GM12878 (cell line): ENCODE results near the gene PTGES2. TPM values are rescaled to one million over a fixed set of nuclear protein-coding genes. Genes with fewer than 3 reads are reported as not detected.

Experiments
- ATAC-seq: fragments of 200-7000 bp; cut with Tn5 transposase; 3 replicates; pipeline ENCODE4 v1.9.1; 2020; ENCODE audit warnings: mild to moderate bottlenecking, moderate library complexity
- BruUV-seq: library from RNA; stranded (reverse); fragments of 400-500 nt; replicated peaks from 2 replicates; lab custom pipeline; 2021; lab: Mats Ljungman, UMichigan
- CTCF ChIA-PET: fragments of 300-600 bp; sonication (Branson Sonifier 250); formaldehyde crosslinking; extraction: SDS; loops from one replicate; lab custom pipeline; 2021; ENCODE audit warnings: inconsistent platforms; lab: Yijun Ruan, JAX
- POLR2A ChIA-PET: fragments of 350-600 bp; formaldehyde crosslinking; extraction: SDS; loops from one replicate; lab custom pipeline; 2021; ENCODE audit warnings: inconsistent platforms; lab: Charles Lee
- RAD21 ChIA-PET: fragments of 300-600 bp; sonication (Branson Sonifier 250); formaldehyde crosslinking; loops from one replicate; lab custom pipeline; 2023; ENCODE audit warnings: antibody characterized with exemption; ENCODE audit not compliant: unreplicated experiment; lab: Charles Lee
- SMC1A ChIA-PET: fragments of 300-600 bp; sonication (Branson Sonifier 250); formaldehyde crosslinking; loops from one replicate; lab custom pipeline; 2023; ENCODE audit not compliant: unreplicated experiment, uncharacterized antibody; lab: Charles Lee
- DNase-seq: peaks from one replicate; pipeline ENCODE4 v3.0.0-alpha.2; 2011; ENCODE audit warnings: low read depth, low spot score
- FAIRE-seq: peaks from 3 replicates; lab custom pipeline; 2011; peaks lifted over from hg19 to GRCh38; lab: Jason Lieb, UNC
- H2AFZ ChIP-seq: 2 replicates; pipeline ENCODE4 v1.6.0; 2011; ENCODE audit warnings: low read depth, low read length, control low read depth; ENCODE audit not compliant: control insufficient read depth
- H3K27ac ChIP-seq: 2 replicates; pipeline ENCODE4 v1.5.1; 2011; ENCODE audit warnings: control low read depth; ENCODE audit not compliant: control insufficient read depth, insufficient read depth
- H3K27me3 ChIP-seq, 2 experiments: replicated peaks in 1 of 2; 2 replicates each; pipeline versions ENCODE4 v1.6.0 to v1.6.1; 2011; ENCODE audit warnings: low read length in 1 of 2; ENCODE audit not compliant: control insufficient read depth in 2 of 2, insufficient read depth in 2 of 2
- H3K36me3 ChIP-seq, 2 experiments: 2 replicates each; pipeline ENCODE4 v1.5.1; 2011; ENCODE audit warnings: low read length in 1 of 2; ENCODE audit not compliant: control insufficient read depth in 2 of 2, insufficient read depth in 2 of 2
- H3K4me1 ChIP-seq: 2 replicates; pipeline ENCODE4 v1.6.1; 2011; ENCODE audit warnings: mild to moderate bottlenecking, low read length, moderate library complexity, mixed read lengths; ENCODE audit not compliant: control insufficient read depth, insufficient read depth
- H3K4me2 ChIP-seq: 2 replicates; pipeline ENCODE4 v1.6.0; 2011; ENCODE audit warnings: control low read depth; ENCODE audit not compliant: control insufficient read depth, insufficient read depth
- H3K4me3 ChIP-seq: fragments of 200-600 bp; sonication (generic); 2 replicates; pipeline ENCODE4 v1.5.1; 2016
- H3K79me2 ChIP-seq: 2 replicates; pipeline ENCODE4 v1.6.0; 2011; ENCODE audit warnings: low read length; ENCODE audit not compliant: control insufficient read depth, insufficient read depth
- H3K9ac ChIP-seq: 2 replicates; pipeline ENCODE4 v1.8.0; 2011; ENCODE audit warnings: low read length, control low read depth, mixed read lengths; ENCODE audit not compliant: control insufficient read depth, insufficient read depth
- H3K9me3 ChIP-seq: replicated peaks from 3 replicates; pipeline ENCODE4 v1.5.1; 2011; ENCODE audit warnings: mild to moderate bottlenecking, low read length; ENCODE audit not compliant: control insufficient read depth, insufficient read depth
- H4K20me1 ChIP-seq: 2 replicates; pipeline ENCODE4 v1.6.0; 2011; ENCODE audit not compliant: control insufficient read depth, insufficient read depth
- ATF2 ChIP-seq: IDR thresholded peaks from 2 replicates; pipeline ENCODE4 v1.6.1; 2012; ENCODE audit warnings: low read length, inconsistent platforms
- BRCA1 ChIP-seq: IDR thresholded peaks from 2 replicates; pipeline ENCODE4 v1.6.1; 2011; ENCODE audit warnings: low read depth, low read length, improper control_type of control experiment
- HSF1 ChIP-seq: fragments of 150-350 bp; IDR thresholded peaks from 2 replicates; pipeline ENCODE4 v1.6.1; 2014; ENCODE audit warnings: mild to moderate bottlenecking, low read depth, low read length
- JUND ChIP-seq: IDR thresholded peaks from 2 replicates; pipeline ENCODE4 v1.6.1; 2012; ENCODE audit warnings: low read depth, mild to moderate bottlenecking, low read length, improper control_type of control experiment, moderate library complexity
- KDM1A ChIP-seq: fragments of 200-600 bp; sonication (generic); IDR thresholded peaks from 2 replicates; pipeline ENCODE4 v1.6.1; 2016; ENCODE audit warnings: borderline replicate concordance
- KLF5 ChIP-seq: fragments of 450-650 bp; IDR thresholded peaks from 2 replicates; pipeline ENCODE4 v1.6.1; 2014; ENCODE audit warnings: mild to moderate bottlenecking; ENCODE audit not compliant: partially characterized antibody
- MEF2A ChIP-seq: IDR thresholded peaks from 2 replicates; pipeline ENCODE4 v1.6.1; 2011; ENCODE audit warnings: low read depth, mild to moderate bottlenecking, low read length, moderate library complexity; ENCODE audit not compliant: insufficient read depth
- MEF2B ChIP-seq: fragments of 450-650 bp; IDR thresholded peaks from 2 replicates; pipeline ENCODE4 v1.6.1; 2018; ENCODE audit warnings: mild to moderate bottlenecking, moderate library complexity; ENCODE audit not compliant: partially characterized antibody, poor library complexity, severe bottlenecking
- NR2C1 ChIP-seq: fragments of 450-650 bp; IDR thresholded peaks from 2 replicates; pipeline ENCODE4 v1.6.1; 2017; ENCODE audit warnings: antibody characterized with exemption, mild to moderate bottlenecking, moderate library complexity
- RAD51 ChIP-seq: fragments of 450-650 bp; IDR thresholded peaks from 2 replicates; pipeline ENCODE4 v1.6.1; 2016; ENCODE audit warnings: moderate library complexity, mild to moderate bottlenecking, inconsistent platforms
- REST ChIP-seq: IDR thresholded peaks from 2 replicates; pipeline ENCODE4 v1.6.1; 2012; ENCODE audit warnings: mild to moderate bottlenecking, low read depth, low read length
- SMARCA5 ChIP-seq: fragments of 450-650 bp; IDR thresholded peaks from 2 replicates; pipeline ENCODE4 v1.6.1; 2017; ENCODE audit warnings: mild to moderate bottlenecking
- SRF ChIP-seq, 2 experiments: IDR thresholded peaks; 2 replicates each; pipeline ENCODE4 v1.6.1; 2011; ENCODE audit warnings: low read depth in 2 of 2, low read length in 2 of 2, mild to moderate bottlenecking in 1 of 2, moderate library complexity in 1 of 2
- TAF1 ChIP-seq: IDR thresholded peaks from 2 replicates; pipeline ENCODE4 v1.6.1; 2011; ENCODE audit warnings: mild to moderate bottlenecking, low read depth, low read length, borderline replicate concordance
- WGBS: methylation state at CpG from one replicate; pipeline ENCODE4 v1.1.6; 2016; ENCODE audit warnings: low lambda C conversion rate; ENCODE audit not compliant: insufficient replicate concordance, insufficient coverage; ENCODE audit errors: missing lambda C conversion rate; 5-methylcytosine and 5-hydroxymethylcytosine counted together
- in situ Hi-C: fragments of 300-500 bp; cut with MboI; formaldehyde crosslinking; loops from 9 replicates; pipeline ENCODE4 v1.14.3; 2018; ENCODE audit warnings: mixed read lengths
- intact Hi-C: fragments of 100-400 bp; cut with micrococcal nuclease; formaldehyde crosslinking; loops from one replicate; pipeline ENCODE4 v1.14.2; 2022; ENCODE audit not compliant: unreplicated experiment
- polyA plus RNA-seq, 11 experiments: library from polyadenylated mRNA; depleted of rRNA in 4 of 11; unstranded in 6 of 11; stranded (reverse) in 5 of 11; fragments of >200 nt; fragmentation: Nextera tagmentation in 4 of 11; fragmentation: Illumina TruSeq in 1 of 11; extraction: Ambion mirVana in 4 of 11; extraction: Trizol in 1 of 11; gene quantifications; 1 replicate in 1 of 11; 2 replicates in 10 of 11; pipeline versions ENCODE4 v1.2.1 to v1.2.3, GENCODE V29; 2011 to 2016; ENCODE audit warnings: inconsistent platforms in 2 of 11, missing spikeins in 2 of 11, low read depth in 1 of 11
- total RNA-seq, 4 experiments: library from RNA; depleted of rRNA in 3 of 4; stranded (reverse); fragments of >200 nt in 3 of 4; fragmentation: Illumina TruSeq in 1 of 4; extraction: Trizol in 1 of 4; gene quantifications; 2 replicates each; pipeline versions ENCODE4 v1.2.1 to v1.2.3, GENCODE V29; 2013 to 2021

PTGES2 gene
- total and polyA plus RNA-seq, 10 of the 15 experiments (the other 5 are each of a cell fraction or from before 2014, with no cell fraction given): 2.1 to 141 (median 99.1) TPM

GRCh38 chr9:128099932-128100491, 27.5 kb downstream of the PTGES2 start:
- H3K36me3 ChIP-seq: peaks cover 24 to 26% of the 10 kb centered on the region in 2 experiments; a peak in 3 of 4 replicates
- POLR2A ChIA-PET: interaction anchor here (0.6 kb wide), 1 partner anchor 329 kb away, joined by 3 read pairs; no protein-coding TSS in a partner anchor
- H3K4me1 ChIP-seq: peaks cover 2% of the 10 kb centered on the region
- RAD21 ChIA-PET: interaction anchor here (1.2 kb wide), 1 partner anchor 33 kb away, joined by 3 read pairs; the partner anchor contains the start of genes NAIF1 and SLC25A25
- SMC1A ChIA-PET: interaction anchor here (1.1 to 1.3 kb wide), 2 partner anchors 9 to 145 kb away, joined by 4 read pairs; no protein-coding TSS in a partner anchor
- H4K20me1 ChIP-seq: no peaks in the 10 kb centered on the region
- in situ Hi-C loops: no loop called here
- intact Hi-C loops: no loop called here
- H2AFZ ChIP-seq: no peak overlapping the region
- H3K4me2 ChIP-seq: no peak overlapping the region
- CTCF ChIA-PET: interaction anchor here (1.4 kb wide), 2 partner anchors 25 to 156 kb away, joined by 5 read pairs; no protein-coding TSS in a partner anchor
- no peak for FAIRE-seq
- WGBS: 87% methylated on average over 16 of the region's 16 CpGs
- H3K27me3 ChIP-seq: no peaks in the 10 kb centered on the region
- no peaks in the 10 kb centered on the region for H3K9me3 ChIP-seq
- H3K27ac ChIP-seq: no peak overlapping the region
- H3K9ac ChIP-seq: no peak overlapping the region
- no peak for DNase-seq
- ATAC-seq: no peak
- no TSS peak for BruUV-seq
- peaks cover 18% of the 10 kb centered on the region for H3K79me2 ChIP-seq
- H3K4me3 ChIP-seq: no peak overlapping the region
- TF ChIP-seq HSF1 (no peak), SRF (IDR thresholded peaks at IDR 0.05; ENCODE audit: low read depth in 2 of 2, low read length in 2 of 2) (no peak), MEF2A (no peak), KDM1A (no peak), NR2C1 (no peak), ATF2 (no peak), TAF1 (no peak), JUND (no peak), MEF2B (no peak), REST (no peak), RAD51 (no peak), BRCA1 (no peak), SMARCA5 (no peak), KLF5 (no peak)
